Rectal smooth muscle tissue (tissue), 1 donor: ENCODE measurements around the gene EFHC2.
A peak's percentile ranks its signal among the peaks of the same experiment; 100 is the strongest.
"Not testable (repeated sequence)": the region's sequence is repeated elsewhere in the genome, so short reads cannot be mapped to it uniquely, and the experiment has no call there.

Experiments used
- H3K27ac ChIP-seq: one replicate; pipeline ENCODE4 v1.7.0; 2013; ENCODE audit warnings: low read depth, low read length, inconsistent platforms
- H3K27me3 ChIP-seq: one replicate; pipeline ENCODE4 v1.7.0; 2013; ENCODE audit warnings: low read length; ENCODE audit not compliant: control insufficient read depth, insufficient read depth
- H3K36me3 ChIP-seq: one replicate; pipeline ENCODE4 v1.7.0; 2013; ENCODE audit warnings: low read length; ENCODE audit not compliant: control insufficient read depth, insufficient read depth
- H3K4me1 ChIP-seq: one replicate; pipeline ENCODE4 v1.7.0; 2013; ENCODE audit warnings: low read length; ENCODE audit not compliant: control insufficient read depth, insufficient read depth
- H3K4me3 ChIP-seq: one replicate; pipeline ENCODE4 v1.7.0; 2013; ENCODE audit warnings: low read length
- H3K9ac ChIP-seq: one replicate; pipeline ENCODE4 v1.7.0; 2013; ENCODE audit warnings: low read length

EFHC2 gene

DNA sequence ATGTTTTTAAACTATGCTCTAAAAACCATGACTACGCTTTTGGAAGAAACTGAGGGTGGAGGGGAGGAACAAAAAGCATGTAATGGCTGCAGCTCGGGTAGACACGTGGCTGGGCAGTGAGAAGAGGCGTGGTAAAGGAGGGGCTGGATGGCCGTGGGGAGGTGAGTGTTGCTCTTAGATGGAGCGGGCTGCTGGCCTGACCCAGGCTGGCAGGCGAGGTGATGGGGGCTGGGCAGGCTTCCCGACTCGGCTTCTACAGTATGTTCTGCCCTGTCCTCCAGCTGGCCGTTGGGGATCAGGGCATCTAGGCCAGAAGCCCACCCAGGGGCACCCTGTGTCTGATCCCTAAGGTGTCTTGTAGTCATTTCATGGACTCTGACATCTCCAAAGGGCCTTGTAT lies 60.7 kb downstream of the EFHC2 start:
- H3K9ac ChIP-seq, result no peak overlapping the region
- no peaks in the 10 kb centered on the region for H3K27me3 ChIP-seq
- no peaks in the 10 kb centered on the region for H3K4me1 ChIP-seq
- no peaks in the 10 kb centered on the region for H3K36me3 ChIP-seq
- no peak overlapping the region for H3K4me3 ChIP-seq
- no peak overlapping the region for H3K27ac ChIP-seq

DNA sequence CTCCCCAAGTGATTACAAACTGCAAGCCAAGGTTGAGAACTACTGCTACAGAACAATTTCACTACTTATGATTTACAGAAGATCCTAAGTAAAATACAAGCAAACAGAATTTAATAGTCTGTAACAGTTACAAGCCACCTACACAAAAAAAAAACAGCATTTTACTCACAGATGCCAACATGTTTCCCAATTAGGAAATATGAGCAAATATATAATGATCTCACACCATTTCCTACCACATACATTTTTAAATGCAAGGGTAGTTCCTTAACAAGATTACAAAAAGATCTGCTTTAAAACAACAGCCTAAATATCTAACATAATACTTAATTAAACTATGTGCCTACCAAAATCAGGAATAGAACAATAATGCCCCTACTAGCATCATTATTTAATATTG lies 63.4 kb downstream of the EFHC2 start:
- Histone ChIP-seq H3K4me3 (no peak overlapping the region), H3K9ac (no peak overlapping the region), H3K4me1 (no peaks in the 10 kb centered on the region), H3K27me3 (no peaks in the 10 kb centered on the region), H3K36me3 (no peaks in the 10 kb centered on the region), H3K27ac (no peak overlapping the region)

DNA sequence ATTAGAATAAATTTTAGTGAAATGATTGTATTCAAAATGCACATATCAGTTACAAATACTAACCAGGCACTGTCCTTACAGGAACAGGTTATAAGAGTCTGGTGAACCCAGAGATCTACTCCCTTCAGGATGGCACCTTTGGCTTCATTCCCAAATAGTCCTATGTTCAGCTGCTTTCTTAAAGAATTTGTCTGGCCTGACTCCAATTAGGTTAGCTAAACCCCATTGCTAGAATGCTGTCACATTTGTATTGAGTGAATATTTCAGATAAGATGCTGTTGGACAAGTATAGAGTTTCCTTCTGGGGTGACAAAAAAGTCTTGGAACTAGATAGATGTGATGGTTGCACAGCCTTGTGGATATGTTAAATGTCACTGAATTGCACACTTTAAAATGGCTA lies 69.4 kb downstream of the EFHC2 start:
- no peaks in the 10 kb centered on the region for H3K27me3 ChIP-seq
- no peaks in the 10 kb centered on the region for H3K4me1 ChIP-seq
- H3K9ac ChIP-seq, result no peak overlapping the region
- H3K4me3 ChIP-seq, result no peak overlapping the region
- H3K36me3 ChIP-seq, result no peaks in the 10 kb centered on the region
- H3K27ac ChIP-seq, result no peak overlapping the region

DNA sequence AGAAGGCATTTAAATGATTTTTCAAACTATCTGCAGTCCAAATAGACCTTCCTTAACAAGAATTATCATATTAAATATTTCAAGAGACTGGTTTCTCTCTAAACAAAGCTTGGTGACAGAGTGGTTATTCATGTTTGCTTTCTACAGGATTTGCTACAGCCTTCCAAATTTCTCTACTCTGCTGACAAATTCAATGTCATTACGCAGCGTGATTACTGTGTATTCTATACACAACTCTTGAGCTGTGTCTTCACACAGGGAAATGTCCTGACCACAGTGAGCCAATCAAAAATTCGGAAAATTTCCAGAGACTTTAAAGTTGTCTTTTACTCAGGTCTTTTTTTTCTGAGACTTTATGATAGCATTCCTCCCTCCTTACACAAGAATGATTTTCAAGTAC lies 75.6 kb downstream of the EFHC2 start:
- Histone ChIP-seq H3K4me1 (no peaks in the 10 kb centered on the region), H3K27ac (no peak overlapping the region), H3K4me3 (no peak overlapping the region), H3K9ac (no peak overlapping the region), H3K36me3 (no peaks in the 10 kb centered on the region), H3K27me3 (no peaks in the 10 kb centered on the region)

DNA sequence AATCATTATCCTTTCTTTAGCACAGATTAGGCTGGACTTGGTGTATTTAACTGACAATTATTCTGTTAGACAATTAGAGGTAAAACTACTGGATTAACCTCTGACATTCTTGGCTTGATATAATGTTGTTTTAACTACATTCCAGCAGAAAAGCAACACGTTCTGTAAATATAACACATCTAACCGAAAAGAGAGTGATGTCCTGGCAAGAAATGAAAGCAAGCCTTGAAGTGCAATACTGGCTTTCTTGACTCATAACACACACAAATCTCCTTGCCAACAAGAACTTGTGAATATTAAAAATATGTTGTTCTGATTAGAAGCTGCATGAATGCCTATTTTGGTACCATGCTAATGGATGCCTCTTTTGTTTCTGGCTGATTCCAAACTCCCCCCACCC lies 76.4 kb downstream of the EFHC2 start:
- Histone ChIP-seq H3K36me3 (no peaks in the 10 kb centered on the region), H3K4me3 (no peak overlapping the region), H3K27me3 (no peaks in the 10 kb centered on the region), H3K9ac (no peak overlapping the region), H3K27ac (no peak overlapping the region), H3K4me1 (no peaks in the 10 kb centered on the region)

DNA sequence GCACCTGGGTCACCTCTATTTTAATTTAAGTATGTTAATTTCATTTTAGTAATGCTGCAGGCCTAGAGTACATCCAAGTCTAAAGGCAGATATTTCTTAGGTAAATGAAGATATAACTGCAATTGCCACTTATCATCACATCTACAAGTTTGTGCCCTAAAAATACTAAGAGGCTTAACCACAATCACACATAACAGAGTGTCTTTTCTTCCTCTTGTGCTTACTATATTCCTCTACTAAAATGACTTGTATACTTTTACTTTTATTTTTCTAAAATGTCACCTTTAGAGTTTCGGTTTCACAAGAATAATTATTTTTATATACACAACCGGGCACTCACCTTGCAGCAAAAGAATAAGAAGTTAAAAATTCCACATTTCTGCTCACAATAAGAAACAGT lies 77.9 kb downstream of the EFHC2 start:
- Histone ChIP-seq H3K27me3 (no peaks in the 10 kb centered on the region), H3K27ac (no peak overlapping the region), H3K36me3 (no peaks in the 10 kb centered on the region)

DNA sequence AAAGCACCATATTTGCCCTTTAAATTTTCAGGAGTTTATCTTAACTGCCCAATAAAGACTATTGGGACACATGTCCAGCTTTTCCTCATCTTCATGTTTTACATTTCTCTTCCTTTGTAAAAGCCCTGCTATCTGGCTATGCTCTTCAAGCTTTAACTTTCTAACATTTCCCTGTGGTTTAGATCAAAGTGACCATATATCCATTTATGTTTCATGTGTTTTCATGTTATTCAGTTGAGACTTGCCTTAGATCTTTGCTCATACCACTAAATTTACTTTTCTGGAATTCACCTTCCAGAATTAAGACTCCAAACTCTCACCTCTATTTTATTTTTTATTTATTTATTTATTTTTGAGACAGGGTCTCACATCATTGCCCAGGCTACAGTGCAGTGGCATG lies 78.5 kb downstream of the EFHC2 start:
- no peaks in the 10 kb centered on the region for H3K36me3 ChIP-seq
- H3K9ac ChIP-seq, result no peak overlapping the region
- no peak overlapping the region for H3K27ac ChIP-seq
- H3K27me3 ChIP-seq, result no peaks in the 10 kb centered on the region
- no peaks in the 10 kb centered on the region for H3K4me1 ChIP-seq
- H3K4me3 ChIP-seq, result no peak overlapping the region

More for the DNA sequence above, 77.9 kb downstream of the EFHC2 start:
- no peak overlapping the region for H3K9ac ChIP-seq
- H3K4me3 ChIP-seq, result no peak overlapping the region
- no peaks in the 10 kb centered on the region for H3K4me1 ChIP-seq

DNA sequence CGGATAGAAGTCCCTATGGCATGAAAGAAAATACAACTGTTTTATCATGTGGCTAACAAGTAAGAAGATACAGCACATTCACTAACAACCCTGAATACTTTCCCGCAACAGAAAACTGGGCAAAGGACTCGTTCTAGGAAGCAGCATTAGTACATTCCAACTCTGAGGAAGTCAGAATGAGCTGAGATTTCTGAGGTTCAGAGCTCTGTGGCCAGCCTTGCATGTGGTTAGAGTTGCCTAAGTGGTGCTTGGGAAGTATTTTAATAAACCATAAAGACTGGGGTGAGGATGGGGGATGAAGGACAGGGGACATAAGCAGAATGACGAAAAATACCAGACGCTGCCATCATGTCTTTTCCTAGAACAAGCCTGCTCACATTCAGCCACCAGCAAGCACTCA lies 82.2 kb downstream of the EFHC2 start:
- Histone ChIP-seq H3K4me1 (no peaks in the 10 kb centered on the region), H3K36me3 (no peaks in the 10 kb centered on the region), H3K27me3 (no peaks in the 10 kb centered on the region), H3K4me3 (no peak overlapping the region), H3K9ac (no peak overlapping the region), H3K27ac (no peak overlapping the region)

DNA sequence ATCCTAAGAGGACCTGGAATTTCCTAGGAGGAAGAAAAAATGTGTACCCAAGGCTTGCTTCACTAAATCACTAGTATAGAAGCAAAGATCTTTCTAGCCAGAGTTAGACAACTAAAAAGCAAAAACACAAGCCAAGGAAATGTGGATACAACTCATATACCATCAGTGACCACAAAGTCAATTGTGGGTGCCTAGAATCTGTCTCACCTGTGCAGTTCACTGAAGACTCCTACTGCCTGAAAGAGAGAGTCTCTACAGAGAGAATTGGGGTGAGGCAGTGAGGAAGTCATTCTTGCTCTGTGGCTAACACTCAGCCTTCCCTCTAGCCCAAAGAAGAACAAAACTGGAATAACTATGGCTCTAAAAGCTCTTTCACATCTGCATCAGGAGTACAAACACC lies 82.9 kb downstream of the EFHC2 start:
- H3K36me3 ChIP-seq, result no peaks in the 10 kb centered on the region
- H3K27me3 ChIP-seq, result no peaks in the 10 kb centered on the region
- no peak overlapping the region for H3K9ac ChIP-seq
- H3K27ac ChIP-seq, result no peak overlapping the region
- no peak overlapping the region for H3K4me3 ChIP-seq
- no peaks in the 10 kb centered on the region for H3K4me1 ChIP-seq

DNA sequence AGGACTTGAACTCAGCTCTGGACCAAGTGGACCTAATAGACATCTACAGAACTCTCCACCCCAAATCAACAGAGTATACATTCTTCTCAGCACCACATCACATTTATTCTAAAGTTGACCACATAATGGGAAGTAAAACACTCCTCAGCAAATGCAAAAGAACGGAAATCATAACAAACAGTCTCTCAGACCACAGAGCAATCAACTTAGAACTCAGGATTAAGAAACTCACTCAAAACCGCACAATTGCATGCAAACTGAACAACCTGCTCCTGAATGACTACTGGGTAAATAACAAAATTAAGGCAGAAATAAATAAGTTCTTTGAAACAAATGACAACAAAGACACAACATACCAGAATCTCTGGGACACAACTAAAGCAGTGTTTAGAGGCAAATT lies 87.7 kb downstream of the EFHC2 start:
- H3K9ac ChIP-seq, H3K4me3 ChIP-seq: not testable (repeated sequence)

DNA sequence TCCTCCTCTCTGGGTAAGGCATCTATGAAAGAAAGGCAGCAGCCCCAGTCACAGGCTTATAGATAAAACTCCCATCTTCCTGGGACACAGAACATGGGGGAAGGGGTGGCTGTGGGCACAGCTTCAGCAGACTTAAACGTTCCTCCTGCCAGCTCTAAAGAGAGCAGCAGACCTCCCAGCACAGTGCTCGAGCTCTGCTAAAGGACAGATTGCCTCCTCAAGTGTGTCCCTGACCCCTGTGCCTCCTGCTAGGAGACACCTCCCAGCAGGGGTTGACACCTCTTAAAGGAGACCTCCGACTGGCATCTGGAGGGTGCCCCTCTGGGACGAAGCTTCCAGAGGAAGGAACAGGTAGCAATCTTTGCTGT lies 89.9 kb downstream of the EFHC2 start:
- Histone ChIP-seq H3K9ac (no peak overlapping the region), H3K27ac (no peak overlapping the region), H3K4me1 (no peaks in the 10 kb centered on the region), H3K27me3 (no peaks in the 10 kb centered on the region), H3K4me3 (peak overlapping the region; percentile 36), H3K36me3 (no peaks in the 10 kb centered on the region)

More for the DNA sequence above, 87.7 kb downstream of the EFHC2 start:
- H3K36me3 ChIP-seq, H3K27me3 ChIP-seq, H3K27ac ChIP-seq, H3K4me1 ChIP-seq: not testable (repeated sequence)

DNA sequence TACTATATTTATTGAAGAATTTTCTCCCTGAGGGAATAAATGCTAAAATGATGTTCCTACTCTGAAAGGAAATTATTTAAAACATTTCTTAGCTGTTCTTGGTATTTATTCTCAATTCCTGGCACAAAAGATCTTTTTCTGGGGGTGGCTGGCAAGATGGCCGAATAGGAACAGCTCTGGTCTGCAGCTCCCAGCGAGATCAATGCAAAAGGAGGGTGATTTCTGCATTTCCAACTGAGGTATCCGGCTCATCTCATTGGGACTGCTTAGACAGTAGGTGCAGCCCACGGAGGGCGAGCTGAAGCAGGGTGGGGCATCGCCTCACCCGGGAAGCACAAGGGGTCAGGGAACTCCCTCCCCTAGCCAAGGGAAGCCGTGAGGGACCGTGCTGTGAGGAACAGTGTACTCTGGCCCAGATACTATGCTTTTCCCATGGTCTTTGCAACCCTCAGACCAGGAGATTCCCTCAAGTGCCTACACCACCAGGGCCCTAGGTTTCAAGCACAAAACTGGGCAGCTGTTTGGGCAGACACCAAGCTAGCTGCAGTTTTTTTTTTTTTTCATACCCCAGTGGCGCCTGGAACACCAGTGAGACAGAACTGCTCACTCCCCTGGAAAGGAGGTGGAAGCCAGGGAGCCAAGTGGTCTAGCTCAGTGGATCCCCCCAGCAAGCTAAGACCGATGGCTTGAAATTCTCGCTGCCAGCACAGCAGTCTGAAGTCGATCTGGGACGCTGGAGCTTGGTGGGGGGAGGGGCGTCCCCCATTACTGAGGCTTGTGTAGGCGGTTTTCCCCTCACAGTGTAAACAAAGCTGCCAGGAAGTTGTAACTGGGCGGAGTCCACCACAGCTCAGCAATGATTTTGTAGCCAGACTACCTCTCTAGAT lies 90.5 kb downstream of the EFHC2 start:
- not testable (repeated sequence) for H3K27me3 ChIP-seq, H3K27ac ChIP-seq, H3K4me1 ChIP-seq, H3K9ac ChIP-seq, H3K36me3 ChIP-seq
- H3K4me3 ChIP-seq, result peak overlapping the region; percentile 36

DNA sequence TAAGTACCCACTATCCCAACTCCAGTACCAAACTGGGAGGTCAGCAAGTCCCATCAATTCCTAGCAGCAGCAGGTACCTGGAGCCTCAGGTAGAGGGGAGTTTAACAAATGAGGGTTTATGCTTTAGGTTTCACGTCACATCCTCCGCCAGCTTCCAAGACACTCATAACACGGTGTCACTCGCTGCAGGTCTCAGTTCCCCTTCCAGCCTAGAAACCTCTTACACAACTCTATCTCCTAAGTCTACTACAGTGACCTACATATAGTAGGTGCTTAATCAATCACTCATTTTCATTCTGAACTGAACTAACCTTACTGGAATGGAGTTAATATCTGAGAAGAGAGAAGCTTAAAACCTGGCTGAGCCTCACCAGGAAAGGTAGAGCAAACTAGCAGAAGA lies 96.0 kb downstream of the EFHC2 start:
- no peaks in the 10 kb centered on the region for H3K4me1 ChIP-seq
- no peaks in the 10 kb centered on the region for H3K27me3 ChIP-seq
- no peak overlapping the region for H3K27ac ChIP-seq
- H3K36me3 ChIP-seq, result no peaks in the 10 kb centered on the region
- H3K4me3 ChIP-seq, result no peak overlapping the region
- no peak overlapping the region for H3K9ac ChIP-seq
